ENCODE data around the gene SLC19A2. TPM values are rescaled to one million over a fixed set of nuclear protein-coding genes. Genes with fewer than 3 reads are reported as not detected.
"Not testable (repeated sequence)": the region's sequence is repeated elsewhere in the genome, so short reads cannot be mapped to it uniquely, and the experiment has no call there.

SLC19A2 gene
- 1 to 10 TPM; 3.7 to 5.9 (median 4.8) TPM for total RNA-seq
- polyA plus RNA-seq: under 1 TPM; 0.53 to 0.66 TPM
- 10.9 reads per million, percentile 37 among the genes with 10 or more reads in this experiment for total RNA-seq

GRCh38 chr1:169485431-169486280 lies at the start of gene SLC19A2:
TSS of gene SLC19A2 (minus strand) at chr1:169485944. CDS start at chr1:169485766, 178 bp downstream.
- H3K36me3 Mint-ChIP-seq: peaks cover 0 to 4% (median 0%) of the 10 kb centered on the region in 5 donors
- peak within 1 kb of the TSS; percentile 86 to 98 (median 94) for H3K27ac Mint-ChIP-seq
- peaks cover 36 to 57% (median 47%) of the 10 kb centered on the region in 7 donors for H3K4me1 Mint-ChIP-seq
- Histone ChIP-seq H3K4me1 (ENCODE audit: control insufficient read depth in 2 of 2, insufficient read depth in 2 of 2, low read length in 2 of 2) (peaks cover 4 to 12% of the 10 kb centered on the region in 2 donors), H3K4me3 (ENCODE audit: low read length) (peak within 1 kb of the TSS; percentile 66), H3K36me3 (ENCODE audit: control insufficient read depth in 2 of 3, insufficient read depth in 3 of 3, low read length in 3 of 3) (no peaks in the 10 kb centered on the region), H3K27me3 (ENCODE audit: control insufficient read depth in 2 of 2, insufficient read depth in 2 of 2, low read length in 2 of 2) (no peaks in the 10 kb centered on the region), H3K27ac (ENCODE audit: low read depth, low read length) (peak within 1 kb of the TSS; percentile 81), H3K9me3 (ENCODE audit: control insufficient read depth in 2 of 3, low read length in 3 of 3) (no peaks in the 10 kb centered on the region)
- CTCF ChIA-PET: interaction anchor here (0.5 to 1.6 kb wide), 5 partner anchors 60 to 312 kb away, joined by 3 to 9 read pairs (median 3); no protein-coding TSS in a partner anchor
- peak; percentile 99 for ATAC-seq
- H3K9me3 Mint-ChIP-seq: no peaks in the 10 kb centered on the region
- DNase-seq: peak; percentile 79 to 94 (median 89)
- POLR2A ChIA-PET: no interaction called here
- peaks cover 0 to 8% (median 0%) of the 10 kb centered on the region in 5 donors for H3K27me3 Mint-ChIP-seq
- H3K4me3 Mint-ChIP-seq: peak within 1 kb of the TSS; percentile 87 to 98 (median 94)
- intact Hi-C loops (cut with micrococcal nuclease): loop anchor here (1.0 to 10.0 kb wide), 21 partner anchors 19 to 2002 kb away; partner anchors contain the start of genes KIFAP3 (in 2 of the 2), NME7 (in 2 of the 2), PRRC2C (in 2 of the 2) and ATP1B1 (in 1 of the 2)

- no peak overlapping the region for H3K27ac ChIP-seq (ENCODE audit: low read depth, low read length)
- CTCF ChIA-PET: no interaction called here
- Mint-ChIP-seq H3K27ac (no peak overlapping the region), H3K36me3 (peaks cover 0 to 10% (median 0%) of the 10 kb centered on the region in 5 donors), H3K9me3 (no peaks in the 10 kb centered on the region), H3K4me3 (no peak overlapping the region), H3K4me1 (peaks cover 0 to under 1% (median 0%) of the 10 kb centered on the region in 7 donors), H3K27me3 (no peaks in the 10 kb centered on the region)
- no peak overlapping the region for H3K4me3 ChIP-seq (ENCODE audit: low read length)
- H3K27me3 ChIP-seq (ENCODE audit: control insufficient read depth in 2 of 2, insufficient read depth in 2 of 2, low read length in 2 of 2): no peaks in the 10 kb centered on the region
- ATAC-seq: no peak
- POLR2A ChIA-PET: no interaction called here
- H3K9me3 ChIP-seq (ENCODE audit: control insufficient read depth in 2 of 3, low read length in 3 of 3): no peaks in the 10 kb centered on the region
- intact Hi-C loops (cut with micrococcal nuclease): no loop called here
- DNase-seq: no peak
- no peaks in the 10 kb centered on the region for H3K4me1 ChIP-seq (ENCODE audit: control insufficient read depth in 2 of 2, insufficient read depth in 2 of 2, low read length in 2 of 2)
- no peaks in the 10 kb centered on the region for H3K36me3 ChIP-seq (ENCODE audit: control insufficient read depth in 2 of 3, insufficient read depth in 3 of 3, low read length in 3 of 3)
These were observed 48.9 kb upstream of the SLC19A2 start for GRCh38 chr1:169534653-169535052.

- POLR2A ChIA-PET; H3K27me3 Mint-ChIP-seq; H3K4me3 Mint-ChIP-seq; CTCF ChIA-PET; H3K9me3 Mint-ChIP-seq; H3K4me1 ChIP-seq (ENCODE audit: control insufficient read depth in 2 of 2, insufficient read depth in 2 of 2, low read length in 2 of 2); H3K27me3 ChIP-seq (ENCODE audit: control insufficient read depth in 2 of 2, insufficient read depth in 2 of 2, low read length in 2 of 2); H3K27ac ChIP-seq (ENCODE audit: low read depth, low read length); ATAC-seq; intact Hi-C loops (cut with micrococcal nuclease); H3K36me3 Mint-ChIP-seq; DNase-seq; H3K4me3 ChIP-seq (ENCODE audit: low read length); H3K27ac Mint-ChIP-seq; H3K9me3 ChIP-seq (ENCODE audit: control insufficient read depth in 2 of 3, low read length in 3 of 3); H3K36me3 ChIP-seq (ENCODE audit: control insufficient read depth in 2 of 3, insufficient read depth in 3 of 3, low read length in 3 of 3): not testable (repeated sequence)
- peaks cover 0 to 11% (median 5%) of the 10 kb centered on the region in 7 donors for H3K4me1 Mint-ChIP-seq
These were observed 47.9 kb upstream of the SLC19A2 start for GRCh38 chr1:169533528-169534190.

GRCh38 chr1:169530448-169530847 lies 44.7 kb upstream of the SLC19A2 start:
- DNase-seq (no peak), ATAC-seq (no peak)
- H3K36me3 Mint-ChIP-seq: peaks cover 0 to 12% (median 0%) of the 10 kb centered on the region in 5 donors
- Histone ChIP-seq H3K27me3 (ENCODE audit: control insufficient read depth in 2 of 2, insufficient read depth in 2 of 2, low read length in 2 of 2) (no peaks in the 10 kb centered on the region), H3K27ac (ENCODE audit: low read depth, low read length) (no peak overlapping the region), H3K4me1 (ENCODE audit: control insufficient read depth in 2 of 2, insufficient read depth in 2 of 2, low read length in 2 of 2) (no peaks in the 10 kb centered on the region), H3K36me3 (ENCODE audit: control insufficient read depth in 2 of 3, insufficient read depth in 3 of 3, low read length in 3 of 3) (no peaks in the 10 kb centered on the region), H3K4me3 (ENCODE audit: low read length) (no peak overlapping the region), H3K9me3 (ENCODE audit: control insufficient read depth in 2 of 3, low read length in 3 of 3) (no peaks in the 10 kb centered on the region)
- CTCF ChIA-PET: interaction anchor here (1.3 kb wide), 1 partner anchor 9 kb away, joined by 4 read pairs; no protein-coding TSS in a partner anchor
- POLR2A ChIA-PET: interaction anchor here (0.8 kb wide), 1 partner anchor 263 kb away, joined by 3 read pairs; no protein-coding TSS in a partner anchor
- intact Hi-C loops (cut with micrococcal nuclease): no loop called here
- no peak overlapping the region for H3K4me3 Mint-ChIP-seq
- H3K27me3 Mint-ChIP-seq: no peaks in the 10 kb centered on the region
- peak overlapping the region in 1 of 9 donors; percentile 23 for H3K27ac Mint-ChIP-seq
- H3K4me1 Mint-ChIP-seq: peaks cover 0 to 18% (median 10%) of the 10 kb centered on the region in 7 donors
- no peaks in the 10 kb centered on the region for H3K9me3 Mint-ChIP-seq

- Histone ChIP-seq H3K4me3 (ENCODE audit: low read length) (no peak overlapping the region), H3K9me3 (ENCODE audit: control insufficient read depth in 2 of 3, low read length in 3 of 3) (no peaks in the 10 kb centered on the region), H3K36me3 (ENCODE audit: control insufficient read depth in 2 of 3, insufficient read depth in 3 of 3, low read length in 3 of 3) (no peaks in the 10 kb centered on the region), H3K4me1 (ENCODE audit: control insufficient read depth in 2 of 2, insufficient read depth in 2 of 2, low read length in 2 of 2) (no peaks in the 10 kb centered on the region), H3K27ac (ENCODE audit: low read depth, low read length) (no peak overlapping the region), H3K27me3 (ENCODE audit: control insufficient read depth in 2 of 2, insufficient read depth in 2 of 2, low read length in 2 of 2) (no peaks in the 10 kb centered on the region)
- Mint-ChIP-seq H3K36me3 (peaks cover 0 to 13% (median 3%) of the 10 kb centered on the region in 5 donors), H3K27me3 (no peaks in the 10 kb centered on the region), H3K4me3 (peak overlapping the region in 7 of 10 donors; percentile 3 to 56 (median 44)), H3K27ac (peak overlapping the region in 2 of 9 donors; percentile 38 to 43), H3K9me3 (no peaks in the 10 kb centered on the region), H3K4me1 (peaks cover 0 to 18% (median 10%) of the 10 kb centered on the region in 7 donors)
- DNase-seq (no peak), ATAC-seq (no peak)
- ChIA-PET POLR2A (no interaction called here), CTCF (interaction anchor here (0.6 to 1.4 kb wide), 3 partner anchors 20 to 1186 kb away, joined by 3 read pairs; no protein-coding TSS in a partner anchor)
- intact Hi-C loops (cut with micrococcal nuclease): no loop called here
These were observed 43.4 kb upstream of the SLC19A2 start for GRCh38 chr1:169529068-169529642.

Measured in naive thymus-derived CD4-positive, alpha-beta T cell (primary cell).